HG02852 (cell line): ENCODE data around the gene KRTDAP.
A peak's percentile ranks its signal among the peaks of the same experiment; 100 is the strongest.

Source experiments
- ATAC-seq: cut with Tn5 transposase; IDR thresholded peaks from one replicate; pipeline ENCODE4 v1.9.1; 2021; ENCODE audit warnings: mild to moderate bottlenecking, moderate library complexity; ENCODE audit not compliant: unreplicated experiment

The KRTDAP gene

GRCh38 chr19:35513628-35514281 is 23.5 kb upstream of the KRTDAP start, which contains the start of gene DMKN:
TSS of gene DMKN (minus strand) at chr19:35513649. CDS start at chr19:35513475, 174 bp downstream.
- no peak for ATAC-seq

DNA sequence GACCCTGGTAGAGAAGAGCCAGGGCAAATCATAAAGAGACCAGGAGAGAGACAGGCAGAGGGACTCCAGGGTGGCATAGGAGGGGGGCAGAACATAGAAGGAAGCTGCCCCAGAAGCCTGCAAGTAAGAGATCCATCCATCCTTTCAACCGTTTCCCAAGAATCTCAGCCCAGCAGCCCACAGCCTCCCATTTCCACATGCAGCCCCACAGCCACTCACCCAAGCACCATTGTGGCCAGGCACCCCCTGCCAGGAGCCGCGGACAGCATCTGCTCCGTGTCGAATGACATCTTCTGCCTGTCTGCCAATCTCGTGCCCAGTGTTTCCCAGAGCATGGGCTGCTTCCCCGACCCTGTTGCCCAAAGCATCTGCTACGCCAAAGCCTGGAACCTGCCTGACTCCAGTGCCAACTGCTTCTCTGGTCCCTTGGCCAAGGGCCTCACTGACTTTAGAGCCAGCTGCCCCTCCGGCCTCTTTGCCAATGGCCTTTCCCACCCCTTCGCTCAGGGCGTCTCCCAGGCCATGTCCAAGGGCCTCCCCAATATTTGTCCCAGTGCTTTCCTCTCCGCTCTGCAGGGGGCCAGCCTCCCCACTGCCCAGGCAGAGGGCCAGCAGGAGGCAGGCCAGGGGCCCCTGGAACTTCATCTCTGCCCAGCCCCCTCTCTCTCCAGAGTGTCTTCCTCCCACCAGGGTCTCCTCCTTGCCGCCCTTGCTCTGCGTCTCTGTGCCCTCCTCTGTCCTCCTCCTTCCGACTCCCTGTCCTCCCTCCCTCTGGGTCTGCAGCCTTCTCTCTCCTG is 22.8 kb upstream of the KRTDAP start:
- no peak for ATAC-seq

GRCh38 chr19:35511337-35511736 is 21.1 kb upstream of the KRTDAP start:
- ATAC-seq: no peak

GRCh38 chr19:35510626-35510964 is 20.3 kb upstream of the KRTDAP start:
- ATAC-seq: no peak

DNA sequence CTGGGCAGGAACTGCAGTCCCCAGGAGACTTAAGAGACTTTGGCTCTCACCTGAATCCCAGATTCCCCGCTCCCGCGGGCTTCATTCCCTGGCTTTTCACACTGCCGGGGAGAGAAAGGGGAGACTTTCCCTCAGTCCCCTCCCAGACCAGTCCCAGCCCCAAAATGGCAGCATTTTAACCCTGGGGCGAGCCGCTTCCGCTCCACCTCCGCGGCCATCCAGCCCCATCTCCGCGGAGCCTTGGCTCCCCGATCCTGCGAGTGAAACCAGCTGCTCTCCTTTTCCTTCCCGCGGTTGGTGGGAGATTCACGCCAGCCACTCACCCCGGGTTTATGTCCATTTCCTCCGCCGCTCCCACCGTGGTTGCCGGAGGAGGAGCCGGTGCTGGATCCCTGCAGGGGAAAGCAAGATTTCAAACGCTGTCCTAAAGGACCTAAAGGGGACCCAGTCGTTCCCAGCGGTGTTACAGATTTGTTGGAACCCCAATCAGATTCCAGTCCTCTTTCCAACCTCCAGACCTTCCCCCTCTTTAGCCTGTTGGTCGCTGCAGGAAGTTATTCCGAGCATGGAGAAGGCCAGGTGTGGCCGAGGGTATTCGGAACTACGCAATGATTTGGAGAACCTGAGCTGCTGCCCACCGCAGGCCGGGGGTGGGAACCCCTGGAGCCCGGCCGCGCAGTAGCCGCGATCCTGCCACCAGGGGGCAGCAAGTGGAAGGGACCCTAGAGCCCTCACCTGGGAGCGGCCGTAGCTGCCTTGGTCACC is 19.8 kb upstream of the KRTDAP start:
- ATAC-seq: peak; percentile 64

DNA sequence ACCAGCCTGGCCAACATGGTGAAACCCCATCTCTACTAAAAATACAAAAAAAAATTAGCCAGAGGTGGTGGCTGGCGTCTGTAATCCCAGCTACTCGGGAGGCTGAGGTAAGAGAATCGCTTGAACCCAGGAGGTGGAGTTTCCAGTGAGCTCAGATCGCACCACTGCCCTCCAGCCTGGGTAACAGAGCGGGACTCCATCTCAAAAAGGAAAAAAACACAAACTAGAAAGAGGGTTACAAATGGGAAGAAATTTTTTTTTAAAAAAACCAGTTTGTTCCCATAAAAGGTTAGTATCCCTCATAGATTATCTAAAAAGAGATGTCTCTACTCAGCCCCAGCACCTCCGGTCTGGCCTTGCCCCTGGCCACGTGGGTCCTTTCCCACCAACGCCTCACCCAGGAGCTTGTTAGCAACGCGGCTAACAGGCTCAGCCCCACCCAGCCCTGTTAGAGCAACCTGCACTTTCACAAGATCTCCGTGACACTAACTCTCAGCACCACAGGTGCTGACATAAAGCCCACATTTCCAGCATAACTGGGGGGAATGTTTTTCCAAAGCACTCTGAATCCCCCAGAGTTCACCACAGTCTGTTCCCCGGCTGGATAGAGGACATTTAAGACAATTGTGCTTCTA is 18.9 kb upstream of the KRTDAP start:
- no peak for ATAC-seq

GRCh38 chr19:35508129-35508528 is 17.9 kb upstream of the KRTDAP start:
- ATAC-seq: no peak

DNA sequence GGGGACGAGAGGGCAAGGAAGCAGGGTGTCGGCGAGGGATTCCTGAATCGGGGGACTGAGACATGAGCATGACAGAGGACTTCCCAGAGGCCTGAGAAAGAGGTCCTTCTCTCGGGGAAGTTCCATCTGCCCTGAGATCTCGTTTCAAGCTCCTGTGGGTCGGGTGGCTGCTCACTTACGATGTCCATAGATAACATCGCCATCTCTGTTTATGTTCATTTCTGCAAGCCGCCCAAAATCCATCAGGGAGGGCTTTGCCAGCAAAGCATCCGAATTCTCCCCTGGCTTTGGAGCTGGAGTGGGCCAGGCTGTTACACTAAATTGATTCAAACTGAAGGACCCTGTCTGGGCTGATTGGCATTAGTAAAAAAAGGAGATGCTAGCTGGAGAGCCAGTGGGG is 17.3 kb upstream of the KRTDAP start:
- ATAC-seq: no peak

DNA sequence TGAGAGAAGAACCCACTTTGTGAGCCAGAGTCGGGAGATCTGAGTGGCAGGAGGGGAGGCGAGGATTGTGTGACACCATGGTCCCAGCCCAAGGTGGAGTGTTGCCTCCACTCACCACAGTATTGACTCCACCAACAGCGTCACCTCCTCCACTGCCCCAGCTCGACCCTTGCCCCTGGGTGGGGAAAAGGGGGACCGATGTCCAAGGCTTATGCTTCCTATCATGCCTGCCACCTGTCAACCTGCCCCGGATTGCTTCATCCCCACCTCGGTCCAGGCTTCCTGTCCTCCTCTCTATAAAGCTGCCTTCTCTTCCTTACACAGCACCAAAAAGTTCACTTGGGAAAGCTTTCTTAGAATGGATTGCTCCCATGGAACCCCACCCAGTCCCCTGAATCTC is 15.7 kb upstream of the KRTDAP start:
- ATAC-seq: no peak

DNA sequence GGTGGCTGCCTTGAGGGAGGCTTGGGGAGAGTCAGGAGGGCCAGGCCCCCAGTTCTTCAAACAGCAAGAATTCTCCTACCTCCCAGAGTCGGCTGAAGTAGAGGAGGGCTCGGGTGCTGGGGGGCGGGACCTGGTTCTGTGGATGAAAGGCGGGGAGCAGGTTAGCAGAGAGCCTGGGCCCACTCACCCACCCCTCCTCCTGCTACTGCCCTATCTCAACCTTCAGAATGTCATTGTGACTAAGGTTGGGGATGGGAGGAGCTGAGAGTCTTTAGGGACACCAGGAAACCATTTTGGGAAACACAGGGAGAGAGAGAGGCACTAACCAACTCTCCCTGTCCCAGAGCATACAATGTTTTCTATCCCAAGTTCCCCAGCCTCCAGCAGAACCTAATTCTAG is 12.5 kb upstream of the KRTDAP start:
- no peak for ATAC-seq

DNA sequence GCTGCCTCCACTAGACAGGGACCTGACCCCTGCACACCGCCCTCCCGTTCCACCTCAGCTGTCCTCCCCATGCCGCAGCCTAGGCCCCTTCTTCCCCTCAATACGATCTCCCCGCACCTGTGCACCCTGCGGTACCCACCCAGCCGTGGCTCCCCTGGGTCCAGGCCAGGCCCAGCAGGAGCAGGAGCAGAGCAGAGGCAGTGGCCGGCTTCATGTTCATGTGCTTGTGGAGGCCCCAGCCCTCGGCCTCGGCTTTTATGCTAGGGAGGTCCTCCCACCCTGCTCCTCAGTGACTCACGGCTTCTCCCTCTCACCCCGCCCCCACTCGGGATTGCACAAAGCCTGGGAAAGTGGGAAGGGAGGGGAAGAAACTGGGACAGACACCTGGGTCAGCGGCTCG is 11.4 kb upstream of the KRTDAP start:
- ATAC-seq: no peak

DNA sequence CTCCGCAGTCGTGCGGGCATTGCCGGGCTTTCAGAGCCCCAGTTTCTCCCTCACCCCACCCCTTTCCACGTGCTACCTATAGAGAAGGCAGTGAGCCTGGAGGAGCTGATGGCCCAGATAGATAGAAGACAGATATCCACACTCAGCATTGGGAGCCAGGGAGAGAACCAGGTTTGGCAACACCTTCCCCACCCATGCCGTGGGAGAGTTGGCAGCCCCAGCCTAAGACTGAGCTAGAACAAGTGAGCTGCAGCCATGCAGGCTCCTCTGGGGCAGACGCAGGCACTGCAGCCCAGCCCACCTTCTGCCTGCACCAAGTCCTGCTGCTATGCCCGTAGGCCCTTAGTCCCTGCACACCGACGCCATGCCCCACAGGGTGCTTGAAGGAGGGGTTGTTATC is 10.3 kb upstream of the KRTDAP start:
- no peak for ATAC-seq

- ATAC-seq: no peak
Measured at GRCh38 chr19:35498984-35499527, 8.8 kb upstream of the KRTDAP start.

- no peak for ATAC-seq
Measured at GRCh38 chr19:35498220-35498619, 8.0 kb upstream of the KRTDAP start.

- ATAC-seq: no peak
Measured at GRCh38 chr19:35497406-35497805, 7.1 kb upstream of the KRTDAP start.

GRCh38 chr19:35495107-35496064 is 5.1 kb upstream of the KRTDAP start:
- no peak for ATAC-seq

DNA sequence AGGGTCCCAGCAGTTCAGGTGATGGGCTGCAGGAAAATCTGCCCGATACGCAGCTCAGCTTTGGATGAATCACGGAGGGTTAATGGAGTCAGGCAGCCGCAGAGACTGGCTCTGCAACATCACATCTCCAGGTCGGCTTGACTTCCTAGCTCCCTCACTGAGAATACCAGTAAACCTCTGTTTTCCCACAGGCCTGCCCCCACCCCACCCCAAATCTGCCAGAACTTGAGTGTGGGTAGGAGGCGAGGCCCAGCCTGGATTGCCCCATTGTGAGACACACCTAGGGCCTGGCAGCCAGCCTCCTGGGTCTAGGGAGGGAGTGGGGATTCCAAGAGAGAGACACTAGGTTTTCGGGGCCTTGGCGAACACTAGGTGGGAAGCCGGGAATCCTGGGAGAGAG is 3.7 kb upstream of the KRTDAP start:
- ATAC-seq: no peak

- no peak for ATAC-seq
Measured at GRCh38 chr19:35491836-35492360, 1.6 kb upstream of the KRTDAP start.

- no peak for ATAC-seq
Measured at GRCh38 chr19:35488677-35489076, 1.6 kb downstream of the KRTDAP start.
